Fibroblast of pulmonary artery (primary cell): ENCODE measurements around the gene FUT3.

Experiments
- DNase-seq: peaks from one replicate; pipeline ENCODE4 v3.0.0-alpha.2; 2010; ENCODE audit warnings: low read depth
- H3K4me3 ChIP-seq: replicated peaks from 2 replicates; pipeline ENCODE4 v1.5.1; 2011; ENCODE audit warnings: low read depth, mild to moderate bottlenecking, control low read depth, low read length, moderate library complexity
- CTCF ChIP-seq: IDR thresholded peaks from 2 replicates; pipeline ENCODE4 v1.5.1; 2011; ENCODE audit warnings: mild to moderate bottlenecking, control low read depth, low read length, inconsistent platforms; ENCODE audit errors: missing control alignments

The FUT3 gene

GRCh38 chr19:5795382-5795919 is 55.8 kb downstream of the FUT3 start:
- no peak overlapping the region for H3K4me3 ChIP-seq
- TF ChIP-seq CTCF, result no peak
- DNase-seq, result no peak

- no peak overlapping the region for H3K4me3 ChIP-seq
- no peak for TF ChIP-seq CTCF
- no peak for DNase-seq
These were observed 58.1 kb downstream of the FUT3 start for GRCh38 chr19:5793188-5793587.
